OCI-LY7 (cell line): ENCODE results near the gene KLHDC10. TPM values are rescaled to one million over a fixed set of nuclear protein-coding genes. Genes with fewer than 3 reads are reported as not detected.

Experiments used
- Bru-seq: library from RNA; stranded (reverse); fragments of 400-500 nt; gene quantifications from one replicate; lab custom pipeline; 2021; lab: Mats Ljungman, UMichigan
- BruChase-seq, 2 experiments: library from RNA; stranded (reverse); fragments of 400-500 nt; gene quantifications; one replicate each; lab custom pipeline; 2021; lab: Mats Ljungman, UMichigan
- BruUV-seq: library from RNA; stranded (reverse); fragments of 400-500 nt; replicated peaks from 2 replicates; lab custom pipeline; 2021; lab: Mats Ljungman, UMichigan
- CTCF ChIA-PET: fragments of 300-600 bp; sonication (Branson Sonifier 250); formaldehyde crosslinking; loops from one replicate; lab custom pipeline; 2022; ENCODE audit warnings: antibody characterized with exemption; ENCODE audit not compliant: unreplicated experiment; lab: Charles Lee
- POLR2A ChIA-PET: fragments of 300-600 bp; sonication (Branson Sonifier 250); formaldehyde crosslinking; loops from one replicate; lab custom pipeline; 2022; ENCODE audit warnings: antibody characterized with exemption; lab: Charles Lee
- DNase-seq: peaks from one replicate; pipeline ENCODE4 v3.0.0-alpha.2; 2015; ENCODE audit warnings: low spot score
- H2AFZ ChIP-seq: fragments of 200-600 bp; sonication (generic), shearing (Covaris generic); 2 replicates; pipeline ENCODE4 v1.6.1; 2014; ENCODE audit warnings: mild to moderate bottlenecking, antibody characterized with exemption, low read length, moderate library complexity
- H3K27ac ChIP-seq: fragments of 200-600 bp; sonication (generic); 2 replicates; pipeline ENCODE4 v1.5.1; 2014; ENCODE audit warnings: mixed run types, low read depth, mild to moderate bottlenecking, moderate library complexity, low read length, inconsistent platforms; ENCODE audit not compliant: poor library complexity, severe bottlenecking
- H3K36me3 ChIP-seq: fragments of 200-600 bp; sonication (generic); 2 replicates; pipeline ENCODE4 v1.6.1; 2014; ENCODE audit warnings: mild to moderate bottlenecking, antibody characterized with exemption, low read length, moderate library complexity, mixed read lengths; ENCODE audit not compliant: insufficient read depth
- H3K4me1 ChIP-seq: fragments of 200-600 bp; sonication (generic); 2 replicates; pipeline ENCODE4 v1.5.1; 2014; ENCODE audit warnings: mild to moderate bottlenecking, low read length; ENCODE audit not compliant: insufficient read depth, poor library complexity, severe bottlenecking
- H3K4me2 ChIP-seq: fragments of 200-600 bp; sonication (generic); 2 replicates; pipeline ENCODE4 v1.6.1; 2014; ENCODE audit warnings: mild to moderate bottlenecking, low read length
- H3K4me3 ChIP-seq: fragments of 200-600 bp; sonication (generic); 2 replicates; pipeline ENCODE4 v1.5.1; 2014; ENCODE audit warnings: mild to moderate bottlenecking, low read depth, low read length; ENCODE audit not compliant: poor library complexity, severe bottlenecking
- H3K79me2 ChIP-seq: fragments of 200-600 bp; sonication (generic); 2 replicates; pipeline ENCODE4 v1.6.1; 2016; ENCODE audit warnings: low read depth, mild to moderate bottlenecking, low read length, moderate library complexity, mixed read lengths; ENCODE audit not compliant: insufficient read depth
- H3K9me2 ChIP-seq: fragments of 200-600 bp; sonication (generic); 2 replicates; pipeline ENCODE4 v1.6.1; 2016; ENCODE audit warnings: mild to moderate bottlenecking, low read length, mixed read lengths; ENCODE audit not compliant: insufficient read depth
- H3K9me3 ChIP-seq: fragments of 200-600 bp; sonication (generic); 2 replicates; pipeline ENCODE4 v1.6.1; 2014; ENCODE audit warnings: mild to moderate bottlenecking, mixed run types, low read length, mixed read lengths
- H4K20me1 ChIP-seq: fragments of 200-600 bp; sonication (generic); 2 replicates; pipeline ENCODE4 v1.6.1; 2014; ENCODE audit warnings: mild to moderate bottlenecking, antibody characterized with exemption, low read length, moderate library complexity, mixed read lengths; ENCODE audit not compliant: insufficient read depth
- EZH2phosphoT487 ChIP-seq: fragments of 200-600 bp; sonication (generic); IDR thresholded peaks from 2 replicates; pipeline ENCODE4 v1.6.1; 2018; ENCODE audit warnings: low read depth, borderline replicate concordance, mild to moderate bottlenecking, mixed run types, antibody characterized with exemption, low read length, moderate library complexity, mixed read lengths
- intact Hi-C: fragments of 100-400 bp; cut with micrococcal nuclease; formaldehyde crosslinking; loops from one replicate; pipeline ENCODE4 v1.10.0; 2022; ENCODE audit not compliant: unreplicated experiment
- long read RNA-seq: library from polyadenylated mRNA; stranded (forward); transcript quantifications from one replicate; pipeline ENCODE4 v2.0.0, GENCODE V29; 2022
- total RNA-seq, 2 experiments: library from RNA; depleted of rRNA in 1 of 2; stranded (reverse); fragments of >200 nt in 1 of 2; shearing (Covaris generic) in 1 of 2; gene quantifications; 2 replicates each; pipeline ENCODE4 v1.2.3, GENCODE V29; 2014 to 2022
- TF ChIP-seq, protein P1 (sequence below): fragments of 200-600 bp; sonication (generic); conservative IDR thresholded peaks from 2 replicates; pipeline ENCODE4 v1.5.1; 2014; ENCODE audit warnings: mild to moderate bottlenecking, antibody characterized with exemption, low read length, moderate library complexity, mixed read lengths

KLHDC10 gene
- total RNA-seq (2014; rRNA removed; shearing (Covaris generic)) (15.9 and 24.1 TPM in 2 replicates), total RNA-seq (2022) (16.7 and 21.2 TPM in 2 replicates), Bru-seq, nascent RNA (percentile 74 among the genes with signal in this experiment), BruChase-seq, experiment 1, labeled RNA remaining after a 6-hour chase (percentile 80 among the genes with signal in this experiment), BruChase-seq, experiment 2, labeled RNA remaining after a 2-hour chase (percentile 81 among the genes with signal in this experiment)
- long read RNA-seq, full-length matches to known transcripts, result 1 of 9 reads
- long read RNA-seq, partial matches to known transcripts, result 4 of 9 reads
- long read RNA-seq, other reads (novel, unspliced or antisense), result 4 of 9 reads

- no peaks in the 10 kb centered on the region for H3K9me2 ChIP-seq
- H3K4me2 ChIP-seq, result peak within 1 kb of the TSS; percentile 98
- intact Hi-C loops, result loop anchor here (2.0 to 10.0 kb wide), 5 partner anchors 81 to 762 kb away; partner anchors contain the start of gene CEP41
- POLR2A ChIA-PET, result interaction anchor here (0.5 to 2.0 kb wide), 11 partner anchors 11 to 658 kb away, joined by 3 to 11 read pairs (median 3); partner anchors contain the start of genes STRIP2, TMEM209 and ZC3HC1
- peak; percentile 97 for DNase-seq
- H2AFZ ChIP-seq, result peak within 1 kb of the TSS; percentile 95
- CTCF ChIA-PET, result interaction anchor here (0.6 kb wide), 1 partner anchor 58 kb away, joined by 3 read pairs; no protein-coding TSS in a partner anchor
- H4K20me1 ChIP-seq, result 0 out of 2 replicates have a peak, but pooled peaks cover 9% of the 10 kb centered on the region
- H3K79me2 ChIP-seq, result peaks cover 25% of the 10 kb centered on the region
- BruUV-seq, result TSS peak; percentile 83
- no peaks in the 10 kb centered on the region for H3K36me3 ChIP-seq
- peak within 1 kb of the TSS; percentile 19 for H3K27ac ChIP-seq
- no peaks in the 10 kb centered on the region for H3K9me3 ChIP-seq
- peak within 1 kb of the TSS; percentile 83 for H3K4me3 ChIP-seq
- TF ChIP-seq EZH2phosphoT487, result no peak
- TF ChIP-seq, protein P1, sequence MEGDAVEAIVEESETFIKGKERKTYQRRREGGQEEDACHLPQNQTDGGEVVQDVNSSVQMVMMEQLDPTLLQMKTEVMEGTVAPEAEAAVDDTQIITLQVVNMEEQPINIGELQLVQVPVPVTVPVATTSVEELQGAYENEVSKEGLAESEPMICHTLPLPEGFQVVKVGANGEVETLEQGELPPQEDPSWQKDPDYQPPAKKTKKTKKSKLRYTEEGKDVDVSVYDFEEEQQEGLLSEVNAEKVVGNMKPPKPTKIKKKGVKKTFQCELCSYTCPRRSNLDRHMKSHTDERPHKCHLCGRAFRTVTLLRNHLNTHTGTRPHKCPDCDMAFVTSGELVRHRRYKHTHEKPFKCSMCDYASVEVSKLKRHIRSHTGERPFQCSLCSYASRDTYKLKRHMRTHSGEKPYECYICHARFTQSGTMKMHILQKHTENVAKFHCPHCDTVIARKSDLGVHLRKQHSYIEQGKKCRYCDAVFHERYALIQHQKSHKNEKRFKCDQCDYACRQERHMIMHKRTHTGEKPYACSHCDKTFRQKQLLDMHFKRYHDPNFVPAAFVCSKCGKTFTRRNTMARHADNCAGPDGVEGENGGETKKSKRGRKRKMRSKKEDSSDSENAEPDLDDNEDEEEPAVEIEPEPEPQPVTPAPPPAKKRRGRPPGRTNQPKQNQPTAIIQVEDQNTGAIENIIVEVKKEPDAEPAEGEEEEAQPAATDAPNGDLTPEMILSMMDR, result no peak
- H3K4me1 ChIP-seq, result peaks cover 15% of the 10 kb centered on the region
These were observed at the start of gene KLHDC10 for GRCh38 chr7:130069978-130070860. TSS of gene KLHDC10 (plus strand) at chr7:130070534. CDS start at chr7:130070644, 110 bp downstream.

GRCh38 chr7:130021105-130021834 lies 49.1 kb upstream of the KLHDC10 start:
- Histone ChIP-seq H3K36me3 (peaks cover 86% of the 10 kb centered on the region), H4K20me1 (no peaks in the 10 kb centered on the region), H3K4me1 (no peaks in the 10 kb centered on the region), H3K9me2 (no peaks in the 10 kb centered on the region), H3K27ac (no peak overlapping the region), H2AFZ (no peak overlapping the region), H3K4me2 (no peak overlapping the region), H3K9me3 (no peaks in the 10 kb centered on the region), H3K79me2 (no peaks in the 10 kb centered on the region), H3K4me3 (no peak overlapping the region)
- ChIA-PET CTCF (no interaction called here), POLR2A (interaction anchor here (0.5 to 0.6 kb wide), 2 partner anchors 11 to 196 kb away, joined by 3 to 7 read pairs; no protein-coding TSS in a partner anchor)
- DNase-seq, result no peak
- no TSS peak for BruUV-seq
- intact Hi-C loops, result no loop called here
- TF ChIP-seq, protein P1, result no peak
- no peak for TF ChIP-seq EZH2phosphoT487
